Activated naive CD8-positive, alpha-beta T cell treated with anti-CD3 and anti-CD28 coated beads, Interleukin-2, amount 10 ng/mL, durations not matched to agents 7 days and 5 days (primary cell): ENCODE data around the gene RIGI. TPM values are rescaled to one million over a fixed set of nuclear protein-coding genes. Genes with fewer than 3 reads are reported as not detected.
A peak's percentile ranks its signal among the peaks of the same experiment; 100 is the strongest.

Experiments used
- ATAC-seq: fragments of 150-1000 bp; cut with Tn5 transposase; one replicate; pipeline ENCODE4 v1.10.0; 2021; ENCODE audit warnings: low read depth, moderate library complexity
- POLR2A ChIA-PET: fragments of 350-600 bp; sonication (Branson Sonifier 250); formaldehyde crosslinking; loops from one replicate; lab custom pipeline; 2021; ENCODE audit warnings: antibody characterized with exemption; lab: Charles Lee
- DNase-seq: peaks from one replicate; pipeline ENCODE4 v3.0.0; 2021
- H3K27ac Mint-ChIP-seq: one replicate; pipeline ENCODE4 v1.8.0; 2022; ENCODE audit warnings: mild to moderate bottlenecking, mixed read lengths
- H3K27me3 Mint-ChIP-seq: one replicate; pipeline ENCODE4 v1.8.0; 2022; ENCODE audit warnings: mild to moderate bottlenecking, moderate library complexity, mixed read lengths
- H3K36me3 Mint-ChIP-seq: one replicate; pipeline ENCODE4 v1.8.0; 2021; ENCODE audit warnings: mild to moderate bottlenecking, mixed read lengths
- H3K4me1 Mint-ChIP-seq: one replicate; pipeline ENCODE4 v1.8.0; 2021; ENCODE audit warnings: mixed read lengths
- H3K4me3 Mint-ChIP-seq: one replicate; pipeline ENCODE4 v1.8.0; 2022; ENCODE audit warnings: mild to moderate bottlenecking, moderate library complexity, mixed read lengths
- H3K9me3 Mint-ChIP-seq: one replicate; pipeline ENCODE4 v1.8.0; 2021; ENCODE audit warnings: mixed read lengths
- total RNA-seq, 2 experiments: library from RNA; stranded (reverse); gene quantifications; one replicate each; pipeline ENCODE4 v1.2.3, GENCODE V29; 2021

The RIGI gene
- total RNA-seq = 10 to 100 TPM; 27.8 to 30.0 TPM

GRCh38 chr9:32526041-32526706 is at the start of gene RIGI:
RIGI (minus strand) TSS chr9:32526196; CDS start chr9:32526166, 30 bp downstream.
- H3K4me1 Mint-ChIP-seq = peaks cover 39% of the 10 kb centered on the region

GRCh38 chr9:32574858-32575257 is 48.9 kb upstream of the RIGI start:
- H3K27ac Mint-ChIP-seq = no peak overlapping the region
- no peak overlapping the region for H3K4me3 Mint-ChIP-seq
- DNase-seq (no peak), ATAC-seq (no peak)
- POLR2A ChIA-PET = no interaction called here
- peaks cover 12% of the 10 kb centered on the region for H3K27me3 Mint-ChIP-seq
- H3K4me1 Mint-ChIP-seq = peaks cover 20% of the 10 kb centered on the region
- no peaks in the 10 kb centered on the region for H3K9me3 Mint-ChIP-seq
- H3K36me3 Mint-ChIP-seq = peaks cover 6% of the 10 kb centered on the region

More at GRCh38 chr9:32526041-32526706, at the start of gene RIGI:
- Mint-ChIP-seq H3K27me3 (no peaks in the 10 kb centered on the region), H3K36me3 (peaks cover 42% of the 10 kb centered on the region), H3K9me3 (no peaks in the 10 kb centered on the region), H3K4me3 (peak within 1 kb of the TSS; percentile 96), H3K27ac (peak within 1 kb of the TSS; percentile 90)
- ATAC-seq (peak; percentile 74), DNase-seq (peak; percentile 77)
- POLR2A ChIA-PET = interaction anchor here (0.6 to 3.2 kb wide), 7 partner anchors 25 to 764 kb away, joined by 3 to 47 read pairs (median 5); partner anchors contain the start of genes ACO1, DNAJA1, NFX1 and SMIM27

- POLR2A ChIA-PET = interaction anchor here (2.5 to 2.6 kb wide), 2 partner anchors 23 to 189 kb away, joined by 13 to 39 read pairs; partner anchors contain the start of genes ACO1, SMIM27 and TOPORS
- peak overlapping the region; percentile 100 for H3K27ac Mint-ChIP-seq
- H3K9me3 Mint-ChIP-seq = no peaks in the 10 kb centered on the region
- H3K4me1 Mint-ChIP-seq = peaks cover 18% of the 10 kb centered on the region
- ATAC-seq (no peak), DNase-seq (no peak)
- H3K36me3 Mint-ChIP-seq = peaks cover 8% of the 10 kb centered on the region
- peak overlapping the region; percentile 99 for H3K4me3 Mint-ChIP-seq
- peaks cover 6% of the 10 kb centered on the region for H3K27me3 Mint-ChIP-seq
These were observed 47.8 kb upstream of the RIGI start for GRCh38 chr9:32573821-32574220.

- ATAC-seq = peak; percentile 92
- H3K27ac Mint-ChIP-seq = peak within 1 kb of the TSS; percentile 100
- no peaks in the 10 kb centered on the region for H3K9me3 Mint-ChIP-seq
- peaks cover 18% of the 10 kb centered on the region for H3K4me1 Mint-ChIP-seq
- H3K27me3 Mint-ChIP-seq = peaks cover 2% of the 10 kb centered on the region
- H3K36me3 Mint-ChIP-seq = peaks cover 10% of the 10 kb centered on the region
- peak within 1 kb of the TSS; percentile 99 for H3K4me3 Mint-ChIP-seq
- peak; percentile 94 for DNase-seq
- POLR2A ChIA-PET = interaction anchor here (1.1 to 2.6 kb wide), 4 partner anchors 12 to 195 kb away, joined by 4 to 39 read pairs (median 8); partner anchors contain the start of genes ACO1, SMIM27 and TOPORS
These were observed 47.0 kb upstream of the RIGI start, which contains the start of gene NDUFB6 for GRCh38 chr9:32572900-32573523. NDUFB6 (minus strand) TSS chr9:32573159; CDS start chr9:32573060, 99 bp downstream.

- Mint-ChIP-seq H3K36me3 (peaks cover 16% of the 10 kb centered on the region), H3K4me1 (peaks cover 18% of the 10 kb centered on the region), H3K9me3 (no peaks in the 10 kb centered on the region), H3K27ac (peak overlapping the region; percentile 100), H3K4me3 (peak overlapping the region; percentile 99), H3K27me3 (no peaks in the 10 kb centered on the region)
- DNase-seq = peak; percentile 45
- POLR2A ChIA-PET = interaction anchor here (0.6 to 2.6 kb wide), 7 partner anchors 9 to 194 kb away, joined by 3 to 39 read pairs (median 4); partner anchors contain the start of genes ACO1, RIGI, SMIM27 and TOPORS
- peak; percentile 84 for ATAC-seq
These were observed 46.2 kb upstream of the RIGI start for GRCh38 chr9:32571969-32572899.

- Mint-ChIP-seq H3K27me3 (no peaks in the 10 kb centered on the region), H3K9me3 (no peaks in the 10 kb centered on the region), H3K4me1 (peaks cover 24% of the 10 kb centered on the region), H3K27ac (peak overlapping the region; percentile 11), H3K36me3 (peaks cover 22% of the 10 kb centered on the region), H3K4me3 (no peak overlapping the region)
- POLR2A ChIA-PET = no interaction called here
- DNase-seq (no peak), ATAC-seq (no peak)
These were observed 44.3 kb upstream of the RIGI start for GRCh38 chr9:32570262-32570661.

GRCh38 chr9:32566770-32567169 is 40.8 kb upstream of the RIGI start:
- H3K4me3 Mint-ChIP-seq = no peak overlapping the region
- no peaks in the 10 kb centered on the region for H3K9me3 Mint-ChIP-seq
- no peaks in the 10 kb centered on the region for H3K27me3 Mint-ChIP-seq
- POLR2A ChIA-PET = interaction anchor here (0.6 to 2.0 kb wide), 2 partner anchors 15 to 419 kb away, joined by 5 to 9 read pairs; partner anchors contain the start of genes SMIM27 and TOPORS
- DNase-seq (no peak), ATAC-seq (no peak)
- peaks cover 17% of the 10 kb centered on the region for H3K4me1 Mint-ChIP-seq
- H3K36me3 Mint-ChIP-seq = peaks cover 24% of the 10 kb centered on the region
- no peak overlapping the region for H3K27ac Mint-ChIP-seq

- Mint-ChIP-seq H3K36me3 (peaks cover 27% of the 10 kb centered on the region), H3K27ac (peak overlapping the region; percentile 57), H3K4me1 (peaks cover 19% of the 10 kb centered on the region), H3K4me3 (peak overlapping the region; percentile 29), H3K9me3 (no peaks in the 10 kb centered on the region), H3K27me3 (no peaks in the 10 kb centered on the region)
- POLR2A ChIA-PET = interaction anchor here (0.7 to 2.0 kb wide), 2 partner anchors 10 to 15 kb away, joined by 3 to 9 read pairs; partner anchors contain the start of genes SMIM27 and TOPORS
- ATAC-seq = peak; percentile 63
- no peak for DNase-seq
These were observed 40.0 kb upstream of the RIGI start for GRCh38 chr9:32565967-32566366.

- Mint-ChIP-seq H3K9me3 (no peaks in the 10 kb centered on the region), H3K27ac (no peak overlapping the region), H3K36me3 (peaks cover 20% of the 10 kb centered on the region), H3K4me1 (peaks cover 17% of the 10 kb centered on the region), H3K27me3 (no peaks in the 10 kb centered on the region), H3K4me3 (no peak overlapping the region)
- no peak for DNase-seq
- POLR2A ChIA-PET = no interaction called here
- ATAC-seq = no peak
These were observed 32.5 kb upstream of the RIGI start for GRCh38 chr9:32558408-32558934.

- POLR2A ChIA-PET = no interaction called here
- DNase-seq = no peak
- ATAC-seq = no peak
- Mint-ChIP-seq H3K27me3 (no peaks in the 10 kb centered on the region), H3K27ac (no peak overlapping the region), H3K9me3 (no peaks in the 10 kb centered on the region), H3K4me1 (peaks cover 21% of the 10 kb centered on the region), H3K36me3 (peaks cover 18% of the 10 kb centered on the region), H3K4me3 (no peak overlapping the region)
These were observed 28.6 kb upstream of the RIGI start for GRCh38 chr9:32554591-32554990.

GRCh38 chr9:32554107-32554506 is 28.1 kb upstream of the RIGI start:
- no peaks in the 10 kb centered on the region for H3K27me3 Mint-ChIP-seq
- peaks cover 21% of the 10 kb centered on the region for H3K4me1 Mint-ChIP-seq
- DNase-seq (no peak), ATAC-seq (no peak)
- POLR2A ChIA-PET = no interaction called here
- no peaks in the 10 kb centered on the region for H3K9me3 Mint-ChIP-seq
- no peak overlapping the region for H3K27ac Mint-ChIP-seq
- H3K36me3 Mint-ChIP-seq = peaks cover 15% of the 10 kb centered on the region
- no peak overlapping the region for H3K4me3 Mint-ChIP-seq

- Mint-ChIP-seq H3K4me3 (peak within 1 kb of the TSS; percentile 98), H3K9me3 (no peaks in the 10 kb centered on the region), H3K27me3 (no peaks in the 10 kb centered on the region), H3K4me1 (peaks cover 23% of the 10 kb centered on the region), H3K27ac (peak within 1 kb of the TSS; percentile 92), H3K36me3 (peaks cover 16% of the 10 kb centered on the region)
- ATAC-seq = peak; percentile 77
- POLR2A ChIA-PET = interaction anchor here (0.5 to 4.5 kb wide), 9 partner anchors 13 to 955 kb away, joined by 3 to 47 read pairs (median 5); partner anchors contain the start of genes ACO1, NDUFB6 and RIGI
- DNase-seq = peak; percentile 90
These were observed 26.3 kb upstream of the RIGI start, which contains the start of the genes SMIM27 and TOPORS for GRCh38 chr9:32552172-32552872. SMIM27 (plus strand) TSS chr9:32552327; CDS start chr9:32552435, 108 bp downstream. TOPORS (minus strand) TSS chr9:32552586; CDS start chr9:32552436, 150 bp downstream.
